ACC112 (cell line): ENCODE results near the gene ST6GAL1.

Experiments used
- H2AFZ ChIP-seq: fragments of 200-600 bp; sonication (generic); one replicate; pipeline ENCODE4 v1.6.0; 2017; ENCODE audit warnings: antibody characterized with exemption, low read length; ENCODE audit not compliant: unreplicated experiment
- H3K27ac ChIP-seq: fragments of 200-600 bp; sonication (generic); 2 replicates; pipeline ENCODE4 v1.5.1; 2014; ENCODE audit warnings: low read depth, mild to moderate bottlenecking, antibody characterized with exemption, low read length, moderate library complexity
- H3K27me3 ChIP-seq: fragments of 200-600 bp; sonication (generic); 2 replicates; pipeline ENCODE4 v1.6.1; 2014; ENCODE audit warnings: mild to moderate bottlenecking, antibody characterized with exemption, low read length, moderate library complexity, mixed read lengths; ENCODE audit not compliant: insufficient read depth
- H3K36me3 ChIP-seq: fragments of 200-600 bp; sonication (generic); 2 replicates; pipeline ENCODE4 v1.6.1; 2016; ENCODE audit warnings: mild to moderate bottlenecking, antibody characterized with exemption, low read length, moderate library complexity, mixed read lengths; ENCODE audit not compliant: insufficient read depth
- H3K4me1 ChIP-seq: fragments of 200-600 bp; sonication (generic); one replicate; pipeline ENCODE4 v1.6.1; 2016; ENCODE audit warnings: low read length, mixed read lengths; ENCODE audit not compliant: insufficient read depth, unreplicated experiment, control insufficient read depth
- H3K4me3 ChIP-seq: fragments of 200-600 bp; sonication (generic); 2 replicates; pipeline ENCODE4 v1.5.1; 2014; ENCODE audit warnings: mild to moderate bottlenecking, low read depth, low read length
- H3K79me2 ChIP-seq: fragments of 200-600 bp; sonication (generic); one replicate; pipeline ENCODE4 v1.6.0; 2016; ENCODE audit warnings: low read length; ENCODE audit not compliant: control insufficient read depth, unreplicated experiment, insufficient read depth

Gene ST6GAL1

GRCh38 chr3:186929685-186930084, 641 bp upstream of the ST6GAL1 start:
- Histone ChIP-seq H3K27ac (no peak overlapping the region), H2AFZ (peak overlapping the region; percentile 44)

GRCh38 chr3:186930641-186931531, 560 bp downstream of the ST6GAL1 start:
- H3K27ac ChIP-seq = no peak overlapping the region
- H3K27me3 ChIP-seq = no peaks in the 10 kb centered on the region
- peak overlapping the region; percentile 44 for H2AFZ ChIP-seq
- H3K79me2 ChIP-seq = no peaks in the 10 kb centered on the region
- peak overlapping the region; percentile 84 for H3K4me3 ChIP-seq
- no peaks in the 10 kb centered on the region for H3K36me3 ChIP-seq
- peaks cover 8% of the 10 kb centered on the region for H3K4me1 ChIP-seq

More at GRCh38 chr3:186929685-186930084, 641 bp upstream of the ST6GAL1 start:
- Histone ChIP-seq H3K36me3 (no peaks in the 10 kb centered on the region), H3K4me3 (peak overlapping the region; percentile 84), H3K27me3 (no peaks in the 10 kb centered on the region), H3K4me1 (peaks cover 8% of the 10 kb centered on the region), H3K79me2 (no peaks in the 10 kb centered on the region)

GRCh38 chr3:186931532-186932280, 1.4 kb downstream of the ST6GAL1 start:
- Histone ChIP-seq H3K4me3 (peak overlapping the region; percentile 84), H2AFZ (peak overlapping the region; percentile 44), H3K27me3 (no peaks in the 10 kb centered on the region), H3K36me3 (no peaks in the 10 kb centered on the region), H3K79me2 (no peaks in the 10 kb centered on the region), H3K4me1 (peaks cover 8% of the 10 kb centered on the region), H3K27ac (no peak overlapping the region)

- peak overlapping the region; percentile 44 for H2AFZ ChIP-seq
- no peak overlapping the region for H3K27ac ChIP-seq
- H3K4me1 ChIP-seq = peaks cover 8% of the 10 kb centered on the region
- H3K4me3 ChIP-seq = peak overlapping the region; percentile 84
- H3K27me3 ChIP-seq = no peaks in the 10 kb centered on the region
- no peaks in the 10 kb centered on the region for H3K79me2 ChIP-seq
- no peaks in the 10 kb centered on the region for H3K36me3 ChIP-seq
These were observed 2.2 kb downstream of the ST6GAL1 start for GRCh38 chr3:186932281-186933181.

GRCh38 chr3:186933816-186934215, 3.5 kb downstream of the ST6GAL1 start:
- H3K79me2 ChIP-seq = no peaks in the 10 kb centered on the region
- no peak overlapping the region for H3K4me3 ChIP-seq
- no peaks in the 10 kb centered on the region for H3K27me3 ChIP-seq
- no peaks in the 10 kb centered on the region for H3K36me3 ChIP-seq
- peaks cover 8% of the 10 kb centered on the region for H3K4me1 ChIP-seq
- H3K27ac ChIP-seq = no peak overlapping the region
- no peak overlapping the region for H2AFZ ChIP-seq

DNA sequence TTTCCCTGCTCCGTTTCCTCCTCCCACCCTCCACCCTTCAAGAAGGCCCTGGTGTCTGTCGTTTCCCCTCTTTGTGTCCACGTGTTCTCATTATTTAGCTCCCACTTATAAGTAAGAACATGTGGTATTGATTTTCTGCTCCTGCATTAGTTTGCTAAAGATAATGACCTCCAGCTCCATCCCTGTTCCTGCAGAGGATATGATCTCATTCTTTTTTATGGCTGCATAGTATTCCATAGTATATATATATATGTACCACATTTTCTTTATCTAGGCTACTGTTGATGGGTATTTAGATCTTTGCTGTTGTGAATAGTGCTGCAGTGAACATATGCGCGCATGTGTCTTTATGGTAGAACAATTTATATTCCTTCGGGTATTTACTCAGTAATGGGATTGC, 4.8 kb downstream of the ST6GAL1 start:
- H3K27ac ChIP-seq = no peak overlapping the region
- H3K79me2 ChIP-seq = no peaks in the 10 kb centered on the region
- no peak overlapping the region for H3K4me3 ChIP-seq
- H3K4me1 ChIP-seq = peaks cover 8% of the 10 kb centered on the region
- H3K36me3 ChIP-seq = no peaks in the 10 kb centered on the region
- no peaks in the 10 kb centered on the region for H3K27me3 ChIP-seq
- no peak overlapping the region for H2AFZ ChIP-seq

- no peaks in the 10 kb centered on the region for H3K36me3 ChIP-seq
- no peak overlapping the region for H3K4me3 ChIP-seq
- no peak overlapping the region for H2AFZ ChIP-seq
- no peak overlapping the region for H3K27ac ChIP-seq
- no peaks in the 10 kb centered on the region for H3K79me2 ChIP-seq
- H3K4me1 ChIP-seq = peaks cover 3% of the 10 kb centered on the region
- H3K27me3 ChIP-seq = no peaks in the 10 kb centered on the region
These were observed 6.9 kb downstream of the ST6GAL1 start for GRCh38 chr3:186937017-186937875.

- Histone ChIP-seq H3K79me2 (no peaks in the 10 kb centered on the region), H3K4me1 (no peaks in the 10 kb centered on the region), H3K27me3 (no peaks in the 10 kb centered on the region), H3K36me3 (no peaks in the 10 kb centered on the region), H3K4me3 (no peak overlapping the region), H3K27ac (no peak overlapping the region), H2AFZ (no peak overlapping the region)
These were observed 8.4 kb downstream of the ST6GAL1 start for GRCh38 chr3:186938716-186939115.

DNA sequence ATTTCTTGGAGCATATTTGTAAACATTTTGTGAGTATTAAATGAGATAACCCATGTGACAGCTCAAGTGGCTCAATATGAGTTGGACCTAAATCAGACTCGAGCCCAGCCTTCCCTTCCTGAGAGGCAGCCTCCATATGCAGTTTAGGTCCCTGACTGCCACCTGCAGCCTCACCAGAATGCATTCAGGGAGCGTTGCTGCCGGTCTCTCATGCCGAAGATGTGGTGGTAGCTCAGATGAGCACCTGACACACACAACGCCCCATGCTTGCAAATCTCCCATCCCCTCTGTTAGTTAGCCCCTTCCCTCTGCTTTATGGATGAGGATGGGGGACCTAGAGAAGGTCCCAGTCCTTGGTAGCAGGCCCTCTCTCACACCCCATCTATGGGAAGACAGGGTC, 9.2 kb downstream of the ST6GAL1 start:
- Histone ChIP-seq H3K79me2 (no peaks in the 10 kb centered on the region), H3K27me3 (no peaks in the 10 kb centered on the region), H2AFZ (no peak overlapping the region), H3K4me1 (no peaks in the 10 kb centered on the region), H3K27ac (no peak overlapping the region), H3K36me3 (no peaks in the 10 kb centered on the region), H3K4me3 (no peak overlapping the region)
